Neuron (in vitro differentiated cells): ENCODE results near the gene FAM174C.

Experiments used
- H2AFZ ChIP-seq: one replicate; pipeline ENCODE4 v1.6.1; 2013; ENCODE audit warnings: low read depth, mild to moderate bottlenecking, inconsistent platforms, low read length, moderate library complexity
- H3K27me3 ChIP-seq: one replicate; pipeline ENCODE4 v1.6.1; 2013; ENCODE audit warnings: low read length; ENCODE audit not compliant: insufficient read depth
- H3K36me3 ChIP-seq: one replicate; pipeline ENCODE4 v1.6.1; 2013; ENCODE audit warnings: low read length; ENCODE audit not compliant: insufficient read depth
- H3K4me1 ChIP-seq: one replicate; pipeline ENCODE4 v1.6.1; 2013; ENCODE audit warnings: low read length; ENCODE audit not compliant: insufficient read depth
- H3K4me3 ChIP-seq: 2 replicates; pipeline ENCODE4 v1.5.1; 2013; ENCODE audit warnings: mild to moderate bottlenecking, low read length, moderate library complexity
- H3K9me3 ChIP-seq: one replicate; pipeline ENCODE4 v1.6.1; 2013; ENCODE audit warnings: low read length

Gene FAM174C

DNA sequence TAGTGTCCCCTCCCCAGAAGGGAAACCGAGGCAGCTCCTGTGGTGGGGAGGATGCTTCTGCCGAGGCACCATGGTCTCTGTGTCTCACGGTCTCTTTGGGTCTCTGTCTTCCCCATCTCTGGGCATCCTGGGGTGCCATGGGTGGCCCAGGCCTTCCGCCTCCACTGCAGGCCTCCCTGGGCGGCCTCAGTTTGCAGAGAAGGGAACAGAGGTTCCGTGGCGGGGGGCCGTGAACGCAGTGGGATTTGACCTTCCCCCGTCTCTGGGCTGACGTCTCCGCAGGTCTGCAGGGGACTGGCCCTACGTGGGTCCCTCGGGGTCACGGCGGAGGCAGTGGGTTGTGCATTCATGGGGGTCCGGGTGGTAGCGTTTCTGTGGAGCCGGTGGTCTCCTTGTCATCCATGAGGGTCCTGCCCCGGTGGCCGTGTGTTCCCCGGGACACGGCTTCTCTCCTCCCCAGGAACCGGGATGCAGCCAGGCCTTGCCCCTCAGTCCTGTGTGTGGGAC, 14.9 kb downstream of the FAM174C start:
- H3K36me3 ChIP-seq: no peaks in the 10 kb centered on the region
- no peaks in the 10 kb centered on the region for H3K9me3 ChIP-seq
- peaks cover 19% of the 10 kb centered on the region for H3K4me1 ChIP-seq
- no peak overlapping the region for H3K4me3 ChIP-seq
- H3K27me3 ChIP-seq: no peaks in the 10 kb centered on the region
- H2AFZ ChIP-seq: no peak overlapping the region

DNA sequence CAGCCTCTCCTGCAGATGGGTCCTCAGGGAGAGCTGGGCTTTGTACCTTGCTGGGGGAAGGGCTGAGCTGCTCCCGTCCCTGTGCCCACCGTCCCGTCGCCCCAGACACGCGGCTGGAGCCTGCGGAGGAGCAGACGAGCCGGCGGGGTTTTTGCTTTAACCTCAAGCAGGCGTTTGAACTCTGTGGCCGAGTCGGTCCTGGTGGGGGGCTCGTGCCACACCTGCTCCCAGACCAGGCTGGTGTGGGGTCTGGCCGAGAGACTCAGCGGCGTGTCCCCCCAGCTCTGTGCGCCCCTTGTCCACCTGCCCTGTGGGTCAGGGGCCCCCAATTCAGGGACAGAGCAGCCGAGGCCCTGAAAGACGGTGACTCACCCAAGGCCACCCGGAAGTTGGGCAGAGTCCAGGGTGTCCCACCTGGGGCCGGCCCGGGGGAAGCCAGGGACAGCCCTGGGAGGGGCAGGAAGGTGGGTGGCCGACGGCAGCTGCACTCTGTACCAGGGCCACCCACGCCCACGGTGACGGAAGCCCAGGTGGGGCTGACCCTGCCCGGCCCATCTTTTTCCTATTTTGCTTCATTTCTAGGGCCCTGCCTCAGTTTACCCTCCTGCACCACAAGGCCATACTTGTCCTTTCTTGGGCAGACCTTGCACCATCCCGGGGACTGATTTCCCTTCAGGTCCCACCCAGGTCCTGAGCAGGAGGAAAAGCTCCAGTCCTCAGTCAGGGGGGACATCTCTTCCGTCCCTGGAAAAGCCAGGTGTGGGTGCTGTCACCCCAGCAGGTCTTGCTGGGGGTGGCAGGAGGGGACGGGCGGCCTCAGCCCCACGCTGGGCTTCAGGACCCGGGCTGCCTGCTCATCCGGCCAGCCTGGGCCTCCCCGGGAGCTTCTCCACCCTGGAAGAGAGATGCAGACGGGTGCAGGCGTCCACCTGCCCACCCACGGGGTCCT, 15.6 kb downstream of the FAM174C start:
- Histone ChIP-seq H3K4me3 (no peak overlapping the region), H3K9me3 (no peaks in the 10 kb centered on the region), H3K36me3 (no peaks in the 10 kb centered on the region), H3K4me1 (peaks cover 18% of the 10 kb centered on the region), H3K27me3 (no peaks in the 10 kb centered on the region), H2AFZ (no peak overlapping the region)

DNA sequence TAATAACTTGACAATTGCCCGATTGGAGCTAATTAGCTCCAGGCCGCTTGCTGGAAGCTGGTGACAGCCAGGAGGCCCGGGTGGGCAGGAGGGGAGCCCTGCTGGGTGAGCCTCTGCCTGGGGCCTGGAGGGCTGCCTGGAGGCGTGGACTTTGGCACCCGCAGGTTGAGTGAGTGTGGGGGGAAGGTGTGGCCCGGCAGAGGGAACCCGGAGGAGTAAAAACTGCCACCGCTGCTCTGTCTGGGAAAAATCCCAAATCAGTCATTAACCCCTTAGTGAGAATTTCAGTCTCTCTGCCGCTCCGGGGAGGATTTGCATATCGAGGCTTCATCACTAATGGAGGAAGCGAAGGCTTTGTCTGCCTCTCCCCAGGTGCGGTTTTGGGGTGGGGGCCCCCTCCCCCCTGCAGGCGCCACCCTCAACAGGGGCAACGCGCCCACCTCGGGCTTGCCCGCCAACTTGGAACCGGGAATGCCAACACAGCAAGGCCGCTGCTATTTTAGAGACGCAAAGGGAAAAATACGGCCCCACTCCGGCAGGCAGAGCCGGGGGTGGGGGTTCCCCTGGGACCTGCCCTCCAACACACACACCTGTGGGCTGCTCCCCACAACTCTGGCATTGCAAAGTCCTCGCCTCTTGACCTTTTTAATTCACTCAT, 16.6 kb downstream of the FAM174C start:
- H2AFZ ChIP-seq: no peak overlapping the region
- H3K36me3 ChIP-seq: no peaks in the 10 kb centered on the region
- no peaks in the 10 kb centered on the region for H3K27me3 ChIP-seq
- H3K4me1 ChIP-seq: peaks cover 13% of the 10 kb centered on the region
- H3K9me3 ChIP-seq: no peaks in the 10 kb centered on the region
- no peak overlapping the region for H3K4me3 ChIP-seq

DNA sequence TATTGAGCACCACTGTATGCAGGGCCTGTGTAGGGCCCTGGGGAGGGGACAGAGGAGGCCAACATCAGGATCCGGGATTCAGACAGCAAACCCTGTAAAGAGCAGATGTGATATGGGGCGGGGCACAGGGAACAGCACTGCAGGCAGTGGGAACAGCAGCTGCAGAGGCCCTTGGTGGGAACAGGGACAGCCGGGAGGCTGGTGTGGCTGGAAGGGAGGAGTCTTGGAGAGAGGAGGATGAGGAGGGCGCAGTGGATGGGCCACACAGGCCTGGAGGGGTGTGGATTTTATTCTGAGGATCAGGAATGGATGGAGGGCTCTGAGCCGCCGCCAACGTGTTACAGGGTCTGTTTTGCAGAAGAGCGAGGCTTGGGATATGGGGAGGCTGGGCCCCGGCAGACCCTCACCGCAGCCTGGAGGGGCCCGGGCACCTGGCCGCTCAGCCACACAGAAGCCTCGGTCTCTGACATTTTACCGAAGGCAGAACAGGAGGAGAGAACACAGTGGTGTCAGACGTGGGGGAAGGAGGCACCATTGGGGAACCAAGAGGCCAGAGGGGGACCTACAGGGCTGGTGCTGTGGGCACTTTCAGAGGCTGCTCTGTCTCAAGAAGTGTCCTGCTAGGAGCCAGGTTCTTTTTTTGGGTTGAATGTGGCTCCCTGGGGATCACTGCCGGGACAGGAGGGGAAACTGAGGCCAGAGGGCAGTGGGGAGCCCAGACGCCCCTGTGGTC, 17.3 kb downstream of the FAM174C start:
- Histone ChIP-seq H3K36me3 (no peaks in the 10 kb centered on the region), H3K4me3 (no peak overlapping the region), H3K9me3 (no peaks in the 10 kb centered on the region), H2AFZ (no peak overlapping the region), H3K4me1 (peaks cover 6% of the 10 kb centered on the region), H3K27me3 (no peaks in the 10 kb centered on the region)

DNA sequence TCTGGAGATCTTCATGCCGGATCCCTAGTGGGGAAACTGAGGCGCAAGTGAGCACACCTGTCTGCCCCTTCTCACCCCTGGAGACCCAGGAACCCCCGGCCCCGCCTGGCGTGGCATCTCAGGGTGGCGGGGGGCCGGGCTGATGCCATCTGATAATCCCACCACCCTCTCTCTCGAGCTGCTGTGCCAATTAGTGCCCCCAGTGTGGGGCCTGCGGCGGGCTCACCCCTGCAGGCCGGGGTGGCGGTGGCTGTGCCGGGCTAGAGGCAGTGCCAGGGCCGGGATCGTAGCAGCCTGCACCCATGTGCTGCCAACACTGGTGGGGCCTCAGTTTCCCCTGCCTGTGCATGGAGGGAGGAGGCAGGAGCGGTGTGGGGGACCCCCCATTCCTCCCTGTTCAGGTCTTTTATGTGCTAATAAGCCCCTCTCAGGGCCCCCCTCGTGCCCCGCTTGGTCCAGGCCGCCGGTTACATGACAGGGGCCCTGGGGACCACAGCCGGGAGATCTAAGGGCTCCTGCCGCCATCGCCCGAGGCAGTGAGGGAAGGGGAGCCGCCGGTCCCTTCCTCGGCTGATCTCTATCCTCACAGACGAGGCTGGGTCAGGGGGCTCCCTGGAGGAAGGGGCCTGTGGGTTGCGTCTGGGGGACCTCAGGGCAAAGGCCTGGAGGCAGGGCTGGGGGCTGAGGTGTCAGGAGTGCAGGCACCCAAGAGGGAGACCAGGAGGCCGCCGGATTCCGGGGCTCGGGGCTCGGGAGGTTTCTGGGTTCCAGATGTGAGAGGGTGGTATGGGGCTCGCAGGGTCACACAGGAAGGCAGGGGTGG, 18.7 kb downstream of the FAM174C start:
- H3K9me3 ChIP-seq: no peaks in the 10 kb centered on the region
- H3K27me3 ChIP-seq: no peaks in the 10 kb centered on the region
- no peaks in the 10 kb centered on the region for H3K4me1 ChIP-seq
- H3K4me3 ChIP-seq: no peak overlapping the region
- H3K36me3 ChIP-seq: peaks cover 3% of the 10 kb centered on the region
- H2AFZ ChIP-seq: no peak overlapping the region

DNA sequence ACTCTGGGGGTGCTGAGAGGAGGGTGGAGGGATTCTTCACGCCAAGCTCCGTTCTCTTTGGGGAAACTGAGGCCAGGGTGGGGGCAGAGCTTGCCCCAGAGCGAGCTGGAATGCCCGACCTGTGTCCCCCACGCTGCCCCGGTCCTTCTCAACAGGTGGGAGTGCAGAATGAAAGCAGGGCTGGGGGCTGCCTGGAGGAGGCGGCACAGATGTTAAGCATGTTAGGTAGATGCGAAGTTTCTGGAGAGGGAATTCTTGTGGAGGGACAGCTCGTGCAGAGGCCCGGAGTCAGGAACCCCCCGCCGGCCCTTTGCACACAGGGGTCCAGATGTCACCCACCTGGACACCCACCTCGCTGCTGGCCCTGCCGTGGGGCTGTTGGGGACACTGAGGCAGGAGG, 19.4 kb downstream of the FAM174C start:
- H3K4me1 ChIP-seq: no peaks in the 10 kb centered on the region
- no peaks in the 10 kb centered on the region for H3K27me3 ChIP-seq
- no peak overlapping the region for H3K4me3 ChIP-seq
- no peaks in the 10 kb centered on the region for H3K9me3 ChIP-seq
- H3K36me3 ChIP-seq: peaks cover 5% of the 10 kb centered on the region
- no peak overlapping the region for H2AFZ ChIP-seq

DNA sequence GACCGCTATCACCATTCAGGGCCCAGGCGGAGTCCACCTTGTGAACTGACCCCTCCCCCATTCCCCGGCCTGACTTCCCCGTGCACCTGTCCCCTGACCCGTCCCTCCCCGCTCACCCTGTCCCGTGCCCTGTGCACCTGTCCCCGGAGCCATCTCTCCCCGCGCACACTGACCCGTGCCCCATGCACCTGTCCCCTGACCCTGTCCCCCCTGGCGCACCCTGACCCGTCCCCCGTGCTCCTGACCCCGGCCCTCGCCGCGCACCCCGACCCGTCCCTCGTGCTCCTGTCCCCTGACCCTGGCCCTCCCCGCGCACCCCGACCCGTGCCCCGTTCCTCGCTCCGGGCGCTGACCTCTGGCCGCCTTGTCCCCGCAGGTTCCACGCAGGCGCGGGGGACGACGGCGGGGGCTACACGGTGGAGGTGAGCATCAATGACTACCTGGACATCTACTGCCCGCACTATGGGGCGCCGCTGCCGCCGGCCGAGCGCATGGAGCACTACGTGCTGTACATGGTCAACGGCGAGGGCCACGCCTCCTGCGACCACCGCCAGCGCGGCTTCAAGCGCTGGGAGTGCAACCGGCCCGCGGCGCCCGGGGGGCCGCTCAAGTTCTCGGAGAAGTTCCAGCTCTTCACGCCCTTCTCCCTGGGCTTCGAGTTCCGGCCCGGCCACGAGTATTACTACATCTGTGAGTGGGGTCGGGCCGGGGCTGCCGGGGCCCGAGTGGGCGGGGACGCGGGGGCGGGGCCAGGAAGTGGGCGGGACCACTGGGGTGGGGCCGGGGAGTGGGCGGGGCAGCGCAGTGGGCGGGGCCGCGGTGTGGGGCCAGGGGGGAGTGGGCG, 20.1 kb downstream of the FAM174C start:
- Histone ChIP-seq H3K27me3 (no peaks in the 10 kb centered on the region), H2AFZ (no peak overlapping the region), H3K36me3 (peaks cover 6% of the 10 kb centered on the region), H3K4me1 (no peaks in the 10 kb centered on the region), H3K4me3 (no peak overlapping the region), H3K9me3 (no peaks in the 10 kb centered on the region)

DNA sequence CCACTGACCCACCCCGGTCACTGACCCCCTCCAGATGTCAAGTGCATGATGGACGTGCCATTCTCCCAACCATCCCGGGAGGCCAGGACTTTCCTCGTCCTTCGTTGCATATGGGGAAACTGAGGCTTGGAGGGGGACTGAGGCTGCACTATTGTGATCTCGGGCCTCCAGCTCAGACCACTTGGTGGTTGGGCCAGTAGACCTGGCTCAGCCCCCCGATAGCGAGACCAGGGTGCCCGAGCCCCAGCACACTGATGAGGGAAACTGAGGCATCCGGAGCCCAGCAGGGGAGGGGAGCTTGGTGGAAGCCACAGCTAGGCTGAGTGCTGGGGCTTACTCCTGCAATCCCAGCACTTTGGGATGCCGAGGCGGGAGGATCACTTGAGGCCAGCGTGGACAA, 20.7 kb downstream of the FAM174C start:
- Histone ChIP-seq H2AFZ (no peak overlapping the region), H3K4me1 (no peaks in the 10 kb centered on the region), H3K36me3 (peaks cover 6% of the 10 kb centered on the region), H3K4me3 (no peak overlapping the region), H3K27me3 (no peaks in the 10 kb centered on the region), H3K9me3 (no peaks in the 10 kb centered on the region)

DNA sequence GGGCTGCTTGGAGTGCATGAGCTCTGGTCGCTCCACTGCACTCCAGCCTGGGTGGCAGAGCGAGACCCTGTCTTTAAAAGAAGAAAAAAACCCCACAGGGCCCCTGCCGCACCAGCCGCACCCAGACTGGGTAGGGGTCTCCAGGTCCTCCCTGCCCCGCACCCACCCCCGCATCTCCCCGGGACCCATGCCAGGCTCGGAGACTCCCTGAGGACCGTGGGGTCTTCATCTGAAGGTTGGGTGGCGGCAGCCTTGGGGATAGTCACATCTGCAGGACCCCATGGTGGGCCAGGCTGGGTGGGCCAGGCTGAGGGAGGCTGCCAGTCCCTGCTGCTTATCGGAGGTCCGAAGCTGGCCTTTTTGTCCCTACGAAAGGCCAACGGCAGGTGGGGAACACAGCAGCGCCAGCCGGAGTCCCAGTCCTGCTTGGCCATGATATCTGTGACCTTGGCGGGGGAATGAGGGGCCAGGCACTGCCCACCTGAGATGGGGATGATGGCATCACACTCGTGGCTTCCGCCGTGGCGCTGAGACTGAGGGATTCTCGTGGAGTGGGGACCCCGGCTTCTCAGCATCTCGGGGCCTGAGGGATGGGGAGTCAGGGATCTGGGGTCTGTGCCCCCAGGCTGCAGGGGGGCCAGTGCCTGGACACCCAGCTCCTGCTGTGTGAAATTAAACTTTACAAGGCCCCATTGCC, 21.4 kb downstream of the FAM174C start:
- Histone ChIP-seq H3K36me3 (peaks cover 6% of the 10 kb centered on the region), H2AFZ (no peak overlapping the region), H3K27me3 (no peaks in the 10 kb centered on the region), H3K4me1 (no peaks in the 10 kb centered on the region), H3K9me3 (no peaks in the 10 kb centered on the region), H3K4me3 (no peak overlapping the region)

DNA sequence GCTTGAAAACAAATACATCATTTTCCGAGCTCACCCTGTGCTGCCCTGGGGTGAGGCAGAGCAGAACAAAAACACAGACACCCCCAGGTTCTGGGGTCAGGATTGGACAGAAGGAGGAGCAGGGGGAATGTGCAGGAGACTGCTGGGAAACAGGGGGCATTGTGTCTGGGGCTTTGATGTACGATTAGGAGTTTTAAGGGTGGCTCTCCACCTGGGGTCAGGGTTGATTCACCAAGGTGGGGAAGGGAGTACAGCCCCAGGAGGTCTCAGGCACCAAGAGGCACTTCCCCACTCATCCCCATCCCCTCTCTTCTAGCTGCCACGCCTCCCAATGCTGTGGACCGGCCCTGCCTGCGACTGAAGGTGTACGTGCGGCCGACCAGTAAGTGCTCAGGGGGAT, 22.9 kb downstream of the FAM174C start:
- no peak overlapping the region for H2AFZ ChIP-seq
- no peak overlapping the region for H3K4me3 ChIP-seq
- no peaks in the 10 kb centered on the region for H3K9me3 ChIP-seq
- H3K4me1 ChIP-seq: peaks cover 13% of the 10 kb centered on the region
- no peaks in the 10 kb centered on the region for H3K27me3 ChIP-seq
- peaks cover 6% of the 10 kb centered on the region for H3K36me3 ChIP-seq

DNA sequence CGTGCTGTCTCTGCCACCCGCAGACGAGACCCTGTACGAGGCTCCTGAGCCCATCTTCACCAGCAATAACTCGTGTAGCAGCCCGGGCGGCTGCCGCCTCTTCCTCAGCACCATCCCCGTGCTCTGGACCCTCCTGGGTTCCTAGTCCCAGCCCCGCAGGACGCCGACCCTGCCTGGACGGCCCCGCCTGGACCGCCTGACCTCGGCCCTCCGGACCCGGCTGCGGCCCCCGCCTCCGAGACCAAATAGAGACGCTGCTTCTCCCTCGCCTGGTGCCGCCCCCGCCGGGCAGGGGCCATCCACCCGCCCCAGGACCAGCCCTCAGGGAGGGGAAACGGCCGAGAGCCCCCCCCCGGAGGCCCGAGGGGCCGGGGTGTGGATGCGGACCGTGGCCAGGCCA, 24.5 kb downstream of the FAM174C start:
- Histone ChIP-seq H3K36me3 (peaks cover 6% of the 10 kb centered on the region), H3K4me3 (no peak overlapping the region), H2AFZ (no peak overlapping the region), H3K27me3 (no peaks in the 10 kb centered on the region), H3K4me1 (peaks cover 13% of the 10 kb centered on the region), H3K9me3 (no peaks in the 10 kb centered on the region)
